Subcutaneous abdominal adipose tissue (tissue), 5 donors: ENCODE measurements around the gene PNPLA8.

Experiments
- H3K27ac ChIP-seq: one replicate; pipeline ENCODE4 v1.7.0; 2013; ENCODE audit warnings: low read depth, mild to moderate bottlenecking, inconsistent platforms, low read length, moderate library complexity
- H3K27me3 ChIP-seq, 5 donors: one replicate each; pipeline ENCODE4 v1.7.0; 2013; ENCODE audit warnings: low read length in 5 of 5, inconsistent platforms in 1 of 5; ENCODE audit not compliant: control insufficient read depth in 5 of 5, insufficient read depth in 4 of 5
- H3K36me3 ChIP-seq, 5 donors: one replicate each; pipeline ENCODE4 v1.7.0; 2013; ENCODE audit warnings: low read length in 5 of 5; ENCODE audit not compliant: control insufficient read depth in 5 of 5, insufficient read depth in 5 of 5
- H3K4me1 ChIP-seq, 5 donors: one replicate each; pipeline ENCODE4 v1.7.0; 2013; ENCODE audit warnings: low read length in 5 of 5, mild to moderate bottlenecking in 3 of 5, moderate library complexity in 1 of 5; ENCODE audit not compliant: control insufficient read depth in 5 of 5, insufficient read depth in 5 of 5
- H3K4me3 ChIP-seq, 5 donors: one replicate each; pipeline ENCODE4 v1.7.0; 2013; ENCODE audit warnings: low read length in 5 of 5, low read depth in 1 of 5
- H3K9ac ChIP-seq, 5 donors: one replicate each; pipeline ENCODE4 v1.7.0; 2013; ENCODE audit warnings: low read length in 5 of 5, mild to moderate bottlenecking in 4 of 5, moderate library complexity in 3 of 5
- H3K9me3 ChIP-seq, 5 donors: one replicate each; pipeline ENCODE4 v1.7.0; 2013; ENCODE audit warnings: low read length in 5 of 5; ENCODE audit not compliant: control insufficient read depth in 5 of 5
- donor health status: healthy.
- donor health status: healthy.
- donor health status: healthy.
- donor health status: healthy.
- donor health status: healthy.

The PNPLA8 gene

GRCh38 chr7:108460964-108461363 is 65.0 kb downstream of the PNPLA8 start:
- Histone ChIP-seq H3K9ac (no peak overlapping the region), H3K27me3 (peaks cover 0 to 20% (median 5%) of the 10 kb centered on the region in 5 donors), H3K9me3 (no peaks in the 10 kb centered on the region), H3K4me3 (no peak overlapping the region), H3K27ac (no peak overlapping the region), H3K36me3 (no peaks in the 10 kb centered on the region), H3K4me1 (peaks cover 0 to 15% (median 2%) of the 10 kb centered on the region in 5 donors)

- Histone ChIP-seq H3K36me3 (no peaks in the 10 kb centered on the region), H3K4me3 (no peak overlapping the region), H3K27ac (no peak overlapping the region), H3K9ac (no peak overlapping the region), H3K27me3 (peaks cover 0 to 29% (median 13%) of the 10 kb centered on the region in 5 donors), H3K9me3 (no peaks in the 10 kb centered on the region), H3K4me1 (peaks cover 0 to 24% (median 12%) of the 10 kb centered on the region in 5 donors)
Measured at GRCh38 chr7:108459922-108460551, 65.9 kb downstream of the PNPLA8 start.

- Histone ChIP-seq H3K9ac (no peak overlapping the region), H3K27ac (no peak overlapping the region), H3K4me3 (no peak overlapping the region), H3K4me1 (peaks cover 0 to 32% (median 22%) of the 10 kb centered on the region in 5 donors), H3K9me3 (no peaks in the 10 kb centered on the region), H3K27me3 (peaks cover 0 to 41% (median 19%) of the 10 kb centered on the region in 5 donors), H3K36me3 (no peaks in the 10 kb centered on the region)
Measured at GRCh38 chr7:108457871-108458270, 68.1 kb downstream of the PNPLA8 start.

- no peak overlapping the region for H3K9ac ChIP-seq
- H3K4me1 ChIP-seq, result peaks cover 0 to 30% (median 22%) of the 10 kb centered on the region in 5 donors
- H3K27me3 ChIP-seq, result peaks cover 0 to 41% (median 19%) of the 10 kb centered on the region in 5 donors
- H3K27ac ChIP-seq, result no peak overlapping the region
- H3K36me3 ChIP-seq, result no peaks in the 10 kb centered on the region
- peak overlapping the region in 1 of 5 donors; percentile 77 for H3K4me3 ChIP-seq
- H3K9me3 ChIP-seq, result no peaks in the 10 kb centered on the region
Measured at GRCh38 chr7:108456845-108457540, 68.9 kb downstream of the PNPLA8 start.

- H3K9ac ChIP-seq, result peak within 1 kb of the TSS in 3 of 5 donors; percentile 62 to 80 (median 64)
- peaks cover 0 to 41% (median 19%) of the 10 kb centered on the region in 5 donors for H3K27me3 ChIP-seq
- no peak within 1 kb of the TSS for H3K27ac ChIP-seq
- H3K9me3 ChIP-seq, result no peaks in the 10 kb centered on the region
- peaks cover 0 to 24% (median 22%) of the 10 kb centered on the region in 5 donors for H3K4me1 ChIP-seq
- H3K4me3 ChIP-seq, result peak within 1 kb of the TSS in 4 of 5 donors; percentile 55 to 79 (median 67)
- no peaks in the 10 kb centered on the region for H3K36me3 ChIP-seq
Measured at GRCh38 chr7:108455998-108456677, 69.8 kb downstream of the PNPLA8 start, which contains the start of gene NRCAM. NRCAM (minus strand) TSS chr7:108456436; CDS start chr7:108240064, 216,372 bp downstream.

GRCh38 chr7:108455551-108455997 is 70.4 kb downstream of the PNPLA8 start:
- no peak overlapping the region for H3K27ac ChIP-seq
- H3K36me3 ChIP-seq, result no peaks in the 10 kb centered on the region
- peak overlapping the region in 3 of 5 donors; percentile 62 to 80 (median 64) for H3K9ac ChIP-seq
- H3K27me3 ChIP-seq, result peaks cover 0 to 41% (median 19%) of the 10 kb centered on the region in 5 donors
- peaks cover 0 to 24% (median 22%) of the 10 kb centered on the region in 5 donors for H3K4me1 ChIP-seq
- H3K9me3 ChIP-seq, result no peaks in the 10 kb centered on the region
- peak overlapping the region in 4 of 5 donors; percentile 55 to 79 (median 67) for H3K4me3 ChIP-seq

GRCh38 chr7:108454674-108455550 is 71.0 kb downstream of the PNPLA8 start:
- peak overlapping the region; percentile 10 for H3K27ac ChIP-seq
- no peaks in the 10 kb centered on the region for H3K36me3 ChIP-seq
- peaks cover 0 to 41% (median 19%) of the 10 kb centered on the region in 5 donors for H3K27me3 ChIP-seq
- no peaks in the 10 kb centered on the region for H3K9me3 ChIP-seq
- peaks cover 0 to 24% (median 22%) of the 10 kb centered on the region in 5 donors for H3K4me1 ChIP-seq
- H3K4me3 ChIP-seq, result peak overlapping the region; percentile 42 to 79 (median 57)
- H3K9ac ChIP-seq, result peak overlapping the region in 3 of 5 donors; percentile 62 to 80 (median 64)

GRCh38 chr7:108454317-108454673 is 71.6 kb downstream of the PNPLA8 start:
- Histone ChIP-seq H3K27me3 (peaks cover 0 to 41% (median 19%) of the 10 kb centered on the region in 5 donors), H3K9ac (peak overlapping the region in 3 of 5 donors; percentile 62 to 80 (median 64))

GRCh38 chr7:108453320-108453719 is 72.6 kb downstream of the PNPLA8 start:
- H3K9me3 ChIP-seq, result no peaks in the 10 kb centered on the region
- no peak overlapping the region for H3K4me3 ChIP-seq
- H3K36me3 ChIP-seq, result no peaks in the 10 kb centered on the region
- H3K27ac ChIP-seq, result no peak overlapping the region
- peaks cover 0 to 37% (median 19%) of the 10 kb centered on the region in 5 donors for H3K27me3 ChIP-seq
- no peak overlapping the region for H3K9ac ChIP-seq
- peaks cover 0 to 35% (median 31%) of the 10 kb centered on the region in 5 donors for H3K4me1 ChIP-seq

More at GRCh38 chr7:108454317-108454673, 71.6 kb downstream of the PNPLA8 start:
- Histone ChIP-seq H3K4me3 (peak overlapping the region; percentile 42 to 79 (median 57)), H3K4me1 (peaks cover 0 to 27% (median 24%) of the 10 kb centered on the region in 5 donors), H3K36me3 (no peaks in the 10 kb centered on the region), H3K9me3 (no peaks in the 10 kb centered on the region), H3K27ac (peak overlapping the region; percentile 10)
